H1 (cell line): ENCODE data around the gene IKZF5. TPM values are rescaled to one million over a fixed set of nuclear protein-coding genes. Genes with fewer than 3 reads are reported as not detected.

ENCODE experiments used
- CTCF ChIA-PET: fragments of 300-600 bp; sonication (Branson Sonifier 250); formaldehyde crosslinking; loops from one replicate; lab custom pipeline; 2021; ENCODE audit not compliant: partially characterized antibody; lab: Charles Lee
- POLR2A ChIA-PET: fragments of 300-600 bp; sonication (Branson Sonifier 250); formaldehyde crosslinking; loops from one replicate; lab custom pipeline; 2021; ENCODE audit warnings: inconsistent platforms; ENCODE audit not compliant: partially characterized antibody; lab: Charles Lee
- DNase-seq, 2 experiments: peaks; one replicate each; pipeline versions ENCODE4 v3.0.0 to v3.0.0-alpha.2; 2010 to 2022; ENCODE audit warnings: low spot score in 2 of 2, low read depth in 1 of 2, mixed read lengths in 1 of 2
- FAIRE-seq: peaks from 2 replicates; lab custom pipeline; 2011; peaks lifted over from hg19 to GRCh38; lab: Jason Lieb, UNC
- H2AFZ ChIP-seq: 2 replicates; pipeline ENCODE4 v1.8.1; 2012; ENCODE audit warnings: low read length, inconsistent platforms
- H2AK5ac ChIP-seq: 2 replicates; pipeline ENCODE4 v1.6.1; 2013; ENCODE audit warnings: low read depth, low read length
- H2BK120ac ChIP-seq: replicated peaks from 2 replicates; pipeline ENCODE3; 2013; ENCODE audit warnings: low read depth, low read length, inconsistent platforms
- H2BK12ac ChIP-seq: 2 replicates; pipeline ENCODE4 v1.6.1; 2013; ENCODE audit warnings: low read depth, low read length
- H2BK15ac ChIP-seq: 2 replicates; pipeline ENCODE4 v1.6.1; 2013; ENCODE audit warnings: low read length
- H2BK20ac ChIP-seq: 2 replicates; pipeline ENCODE4 v1.6.1; 2013; ENCODE audit warnings: low read length
- H2BK5ac ChIP-seq: 2 replicates; pipeline ENCODE4 v1.6.1; 2013; ENCODE audit warnings: low read depth, low read length
- H3K14ac ChIP-seq: 2 replicates; pipeline ENCODE4 v1.6.1; 2013; ENCODE audit warnings: inconsistent platforms; ENCODE audit not compliant: insufficient read length
- H3K18ac ChIP-seq: 2 replicates; pipeline ENCODE4 v1.6.1; 2013; ENCODE audit warnings: low read length; ENCODE audit errors: extremely low read depth
- H3K23ac ChIP-seq: 2 replicates; pipeline ENCODE4 v1.6.1; 2013; ENCODE audit warnings: inconsistent platforms; ENCODE audit not compliant: insufficient read length
- H3K23me2 ChIP-seq: 2 replicates; pipeline ENCODE4 v1.6.1; 2013; ENCODE audit warnings: low read depth, low read length
- H3K27ac ChIP-seq: 2 replicates; pipeline ENCODE4 v1.6.1; 2011; ENCODE audit warnings: low read depth, low read length, inconsistent platforms
- H3K27me3 ChIP-seq, 4 experiments: replicated peaks in 1 of 4; 1 replicate in 1 of 4; 2 replicates in 3 of 4; pipeline versions ENCODE4 v1.6.1 to v1.8.1; 2011 to 2013; ENCODE audit warnings: low read length in 3 of 4, mild to moderate bottlenecking in 3 of 4, inconsistent platforms in 2 of 4, mixed read lengths in 2 of 4, moderate library complexity in 1 of 4; ENCODE audit not compliant: control insufficient read depth in 3 of 4, insufficient read depth in 3 of 4; ENCODE audit errors: extremely low read depth in 1 of 4
- H3K36me3 ChIP-seq, 4 experiments: 2 replicates each; pipeline versions ENCODE4 v1.6.1 to v1.8.1; 2011 to 2013; ENCODE audit warnings: mild to moderate bottlenecking in 4 of 4, low read length in 3 of 4, moderate library complexity in 2 of 4, control low read depth in 1 of 4, inconsistent platforms in 1 of 4; ENCODE audit not compliant: insufficient read depth in 4 of 4, control insufficient read depth in 2 of 4
- H3K4ac ChIP-seq: replicated peaks from 2 replicates; pipeline ENCODE3; 2013; ENCODE audit warnings: low read length, low read depth, mixed read lengths, inconsistent platforms; ENCODE audit not compliant: insufficient read length
- H3K4me1 ChIP-seq, 4 experiments: replicated peaks in 1 of 4; 1 replicate in 1 of 4; 2 replicates in 3 of 4; pipeline versions ENCODE4 v1.6.1 to v1.8.1; 2011 to 2013; ENCODE audit warnings: low read length in 3 of 4, inconsistent platforms in 2 of 4, mixed read lengths in 1 of 4; ENCODE audit not compliant: insufficient read depth in 4 of 4, control insufficient read depth in 3 of 4
- H3K4me2 ChIP-seq, 2 experiments: 2 replicates each; pipeline versions ENCODE4 v1.6.1 to v1.8.1; 2011 to 2013; ENCODE audit warnings: low read depth in 2 of 2, low read length in 2 of 2, control low read depth in 1 of 2, inconsistent platforms in 1 of 2, mild to moderate bottlenecking in 1 of 2; ENCODE audit not compliant: insufficient read depth in 1 of 2
- H3K4me3 ChIP-seq, 4 experiments: fragments of 200-600, 300-600 bp in 1 of 4; sonication (generic), shearing (Covaris generic), sonication (Bioruptor Twin) in 1 of 4; 2 replicates each; pipeline versions ENCODE4 v1.5.1 to v1.8.1; 2011 to 2016; ENCODE audit warnings: low read length in 4 of 4, low read depth in 3 of 4, control low read depth in 2 of 4, inconsistent platforms in 2 of 4, mild to moderate bottlenecking in 2 of 4, mixed read lengths in 1 of 4, moderate library complexity in 1 of 4; ENCODE audit not compliant: insufficient read depth in 2 of 4; ENCODE audit errors: extremely low read depth in 1 of 4
- H3K56ac ChIP-seq: replicated peaks from 2 replicates; pipeline ENCODE3; 2013; ENCODE audit warnings: low read depth, mild to moderate bottlenecking, mixed read lengths, low read length, inconsistent platforms; ENCODE audit not compliant: insufficient read length
- H3K79me1 ChIP-seq: 2 replicates; pipeline ENCODE4 v1.6.1; 2013; ENCODE audit warnings: low read depth, low read length, control low read depth
- H3K79me2 ChIP-seq, 2 experiments: 2 replicates each; pipeline versions ENCODE4 v1.6.1 to v1.8.1; 2012 to 2013; ENCODE audit warnings: low read length in 2 of 2, mild to moderate bottlenecking in 2 of 2, inconsistent platforms in 1 of 2; ENCODE audit not compliant: insufficient read depth in 2 of 2, control insufficient read depth in 1 of 2
- H3K9ac ChIP-seq, 4 experiments: replicated peaks in 1 of 4; 1 replicate in 1 of 4; 2 replicates in 3 of 4; pipeline versions ENCODE4 v1.6.1 to v1.8.1; 2011 to 2013; ENCODE audit warnings: low read depth in 3 of 4, low read length in 3 of 4, control low read depth in 2 of 4, mild to moderate bottlenecking in 2 of 4, moderate library complexity in 2 of 4, inconsistent platforms in 1 of 4; ENCODE audit errors: extremely low read depth in 1 of 4
- H3K9me3 ChIP-seq, 2 experiments: 2 replicates each; pipeline versions ENCODE4 v1.6.1 to v1.8.1; 2012 to 2013; ENCODE audit warnings: mild to moderate bottlenecking in 2 of 2, moderate library complexity in 2 of 2, control low read depth in 1 of 2, inconsistent platforms in 1 of 2, low read depth in 1 of 2, low read length in 1 of 2, mixed read lengths in 1 of 2; ENCODE audit not compliant: insufficient read depth in 2 of 2
- H4K20me1 ChIP-seq, 2 experiments: replicated peaks in 1 of 2; 2 replicates each; pipeline versions ENCODE3 to v1.8.1; 2011 to 2013; ENCODE audit warnings: inconsistent platforms in 2 of 2, low read length in 2 of 2, mild to moderate bottlenecking in 1 of 2; ENCODE audit not compliant: insufficient read depth in 2 of 2, control insufficient read depth in 1 of 2
- H4K5ac ChIP-seq: 2 replicates; pipeline ENCODE4 v1.6.1; 2013; ENCODE audit warnings: low read length, low read depth, mixed read lengths, inconsistent platforms; ENCODE audit not compliant: insufficient read length
- H4K8ac ChIP-seq: 2 replicates; pipeline ENCODE4 v1.8.0; 2013; ENCODE audit warnings: mild to moderate bottlenecking, moderate library complexity, low read length, inconsistent platforms; ENCODE audit not compliant: insufficient read depth; ENCODE audit errors: extremely low read depth
- H4K91ac ChIP-seq: replicated peaks from 2 replicates; pipeline ENCODE3; 2013; ENCODE audit warnings: low read length, mixed read lengths, inconsistent platforms; ENCODE audit not compliant: insufficient read length
- ASH2L ChIP-seq: fragments of 200-600, 300-600 bp; sonication (generic); IDR thresholded peaks from one replicate; pipeline ENCODE4 v1.7.1; 2017; ENCODE audit warnings: low read length
- ATF3 ChIP-seq: IDR thresholded peaks from 2 replicates; pipeline ENCODE4 v1.6.1; 2011; ENCODE audit warnings: low read depth, mild to moderate bottlenecking, low read length; ENCODE audit not compliant: insufficient read depth
- EZH2 ChIP-seq: fragments of 200-600 bp; sonication (generic); IDR thresholded peaks from 2 replicates; pipeline ENCODE4 v1.7.1; 2012; ENCODE audit warnings: low read depth, mild to moderate bottlenecking, moderate library complexity, low read length, inconsistent platforms; ENCODE audit not compliant: severe bottlenecking
- JUN ChIP-seq: IDR thresholded peaks from 2 replicates; pipeline ENCODE4 v1.6.1; 2011; ENCODE audit warnings: low read depth, mild to moderate bottlenecking, improper control_type of control experiment, low read length
- JUND ChIP-seq: IDR thresholded peaks from 2 replicates; pipeline ENCODE4 v1.6.1; 2011; ENCODE audit warnings: mild to moderate bottlenecking, improper control_type of control experiment, low read length
- NRF1 ChIP-seq: IDR thresholded peaks from 2 replicates; pipeline ENCODE4 v1.6.1; 2011; ENCODE audit warnings: mild to moderate bottlenecking, low read depth, low read length, improper control_type of control experiment
- PHF8 ChIP-seq: fragments of 200-600 bp; sonication (generic); conservative IDR thresholded peaks from 2 replicates; pipeline ENCODE4 v1.7.1; 2012; ENCODE audit warnings: low read depth, mild to moderate bottlenecking, inconsistent platforms, low read length, moderate library complexity
- RAD21 ChIP-seq, 2 experiments: IDR thresholded peaks in 1 of 2; conservative IDR thresholded peaks in 1 of 2; 2 replicates each; pipeline ENCODE4 v1.6.1; 2011; ENCODE audit warnings: low read depth in 2 of 2, low read length in 2 of 2, improper control_type of control experiment in 1 of 2, inconsistent platforms in 1 of 2, mild to moderate bottlenecking in 1 of 2, moderate library complexity in 1 of 2
- SIX5 ChIP-seq: IDR thresholded peaks from 2 replicates; pipeline ENCODE4 v1.6.1; 2011; ENCODE audit warnings: mild to moderate bottlenecking, low read depth, low read length
- TAF1 ChIP-seq: IDR thresholded peaks from 2 replicates; pipeline ENCODE4 v1.6.1; 2011; ENCODE audit warnings: mild to moderate bottlenecking, low read depth, low read length
- USF2 ChIP-seq: IDR thresholded peaks from 2 replicates; pipeline ENCODE4 v1.6.1; 2011; ENCODE audit warnings: low read length, improper control_type of control experiment
- YY1 ChIP-seq: IDR thresholded peaks from 2 replicates; pipeline ENCODE4 v1.6.1; 2011; ENCODE audit warnings: low read depth, mild to moderate bottlenecking, low read length
- WGBS, 2 experiments: shearing (Covaris generic) in 1 of 2; methylation state at CpG; one replicate each; pipeline versions ENCODE4 v1.1.6 to v1.1.7; 2013 to 2015; ENCODE audit warnings: low lambda C conversion rate in 2 of 2, mixed read lengths in 2 of 2, inconsistent platforms in 1 of 2, low coverage in 1 of 2, missing lambda C conversion rate in 1 of 2; ENCODE audit not compliant: insufficient replicate concordance in 2 of 2, insufficient coverage in 1 of 2, insufficient read length in 1 of 2; ENCODE audit errors: extremely low coverage in 1 of 2, missing lambda C conversion rate in 1 of 2; 5-methylcytosine and 5-hydroxymethylcytosine counted together
- polyA plus RNA-seq, 7 experiments: library from polyadenylated mRNA; depleted of rRNA in 3 of 7; stranded (reverse) in 5 of 7; unstranded in 2 of 7; fragments of >200 nt in 5 of 7; fragments of 200-250 nt in 2 of 7; gene quantifications; 1 replicate in 5 of 7; 2 replicates in 1 of 7; 4 replicates in 1 of 7; pipeline versions ENCODE4 v1.2.1 to v1.2.3, GENCODE V29; 2011 to 2013; ENCODE audit warnings: missing spikeins in 2 of 7, mixed read lengths in 2 of 7
- total RNA-seq: library from RNA; stranded (reverse); fragmentation: NEBNext Ultra II Directional; extraction: Animal tissue kit (Norgen Biotek cat#: 25700); gene quantifications from 2 replicates; pipeline ENCODE4 v1.2.1, GENCODE V29; 2021

IKZF5 gene
- total and polyA plus RNA-seq, 2 of the 8 experiments (the other 6 are each of a cell fraction or from before 2014, with no cell fraction given) = 5.2 to 15.3 TPM

- Histone ChIP-seq H2AK5ac (no peak overlapping the region), H2BK5ac (no peak overlapping the region), H3K4me3 (no peak overlapping the region), H3K18ac (no peak overlapping the region), H4K20me1 (peaks cover 0 to 2% of the 10 kb centered on the region in 2 experiments), H2BK15ac (no peak overlapping the region), H3K9me3 (no peaks in the 10 kb centered on the region), H2AFZ (no peak overlapping the region), H3K36me3 (0 out of 8 replicates have a peak, but pooled peaks cover 0 to 4% (median 0%) of the 10 kb centered on the region in 4 experiments), H3K27ac (no peak overlapping the region), H3K4me1 (peaks cover 0 to 2% (median 0%) of the 10 kb centered on the region in 4 experiments; a peak in 1 of 7 replicates), H3K14ac (no peak overlapping the region), H3K9ac (no peak overlapping the region), H3K79me1 (no peaks in the 10 kb centered on the region), H2BK20ac (no peak overlapping the region), H3K4me2 (no peak overlapping the region), H3K79me2 (no peaks in the 10 kb centered on the region), H2BK120ac (no peak overlapping the region), H3K4ac (no peak overlapping the region), H3K56ac (no peak overlapping the region), H2BK12ac (no peak overlapping the region), H3K27me3 (no peaks in the 10 kb centered on the region), H4K8ac (no peak overlapping the region), H4K91ac (no peak overlapping the region), H3K23me2 (no peaks in the 10 kb centered on the region), H4K5ac (no peak overlapping the region), H3K23ac (no peak overlapping the region)
- ChIA-PET CTCF (interaction anchor here (0.8 kb wide), 1 partner anchor 12 kb away, joined by 3 read pairs; no protein-coding TSS in a partner anchor), POLR2A (no interaction called here)
- FAIRE-seq (no peak), DNase-seq (no peak)
- WGBS, 2 experiments = 96% methylated on average over 1 of the region's 1 CpG; no CpG with 5 or more reads in 1 of the 2 experiments
- TF ChIP-seq SIX5 (no peak), ATF3 (no peak), PHF8 (no peak), JUN (no peak), TAF1 (no peak), EZH2 (no peak), RAD21 (IDR thresholded peaks at IDR 0.05 in 1 of 2, conservative IDR thresholded peaks at IDR 0.05 in 1 of 2; ENCODE audit: low read depth in 2 of 2, low read length in 2 of 2) (no peak), JUND (no peak), NRF1 (no peak), USF2 (no peak), YY1 (no peak), ASH2L (no peak)
Observed at GRCh38 chr10:123031124-123031523, 22.5 kb upstream of the IKZF5 start.
